Thyroid gland (tissue), 4 donors: ENCODE results near the gene OR52E1. TPM values are rescaled to one million over a fixed set of nuclear protein-coding genes. Genes with fewer than 3 reads are reported as not detected.

Source experiments
- DNase-seq, 2 donors: peaks; one replicate each; pipeline ENCODE4 v3.0.0-alpha.2; 2019
- H3K27ac ChIP-seq, 3 donors: fragments of 200-600 bp; sonication (generic); 1 replicate in 2 of 3; 2 replicates in 1 of 3; pipeline ENCODE4 v1.5.1; 2016 to 2019; ENCODE audit warnings: mild to moderate bottlenecking in 1 of 3, moderate library complexity in 1 of 3
- H3K27me3 ChIP-seq: fragments of 200-600 bp; sonication (generic); one replicate; pipeline ENCODE4 v1.5.1; 2019
- H3K36me3 ChIP-seq, 2 donors: fragments of 200-600 bp; sonication (generic); one replicate each; pipeline ENCODE4 v1.5.1; 2016 to 2019
- H3K4me1 ChIP-seq, 2 donors: fragments of 200-600 bp; sonication (generic); one replicate each; pipeline ENCODE4 v1.5.1; 2017 to 2019
- H3K4me3 ChIP-seq, 3 donors: fragments of 200-600 bp; sonication (generic); replicated peaks in 1 of 3; 1 replicate in 2 of 3; 2 replicates in 1 of 3; pipeline ENCODE4 v1.5.1; 2016; ENCODE audit warnings: mild to moderate bottlenecking in 1 of 3
- H3K9me3 ChIP-seq: fragments of 200-600 bp; sonication (generic); one replicate; pipeline ENCODE4 v1.5.1; 2017
- CTCF ChIP-seq, 6 experiments: fragments of 200-600 bp in 3 of 6; fragments of 450-650 bp in 3 of 6; sonication (generic) in 3 of 6; IDR thresholded peaks; one replicate each; pipeline ENCODE4 v1.5.1; 2016 to 2019; ENCODE audit warnings: antibody characterized with exemption in 6 of 6, mild to moderate bottlenecking in 2 of 6, inconsistent platforms in 1 of 6, moderate library complexity in 1 of 6
- POLR2A ChIP-seq, 2 donors: fragments of 450-650 bp; IDR thresholded peaks; one replicate each; pipeline ENCODE4 v1.6.1; 2017; ENCODE audit warnings: antibody characterized with exemption in 2 of 2, mild to moderate bottlenecking in 2 of 2, moderate library complexity in 1 of 2
- WGBS, 2 donors: methylation state at CpG; one replicate each; pipeline ENCODE4 v1.1.5; 2017; 5-methylcytosine and 5-hydroxymethylcytosine counted together
- intact Hi-C: fragments of 100-400 bp; cut with DNase I; formaldehyde crosslinking; loops from one replicate; pipeline ENCODE4 v1.15.1; 2023
- total RNA-seq, 4 donors: library from RNA; depleted of rRNA; stranded (reverse); fragments of >200 nt; gene quantifications; one replicate each; pipeline ENCODE4 v1.2.3, GENCODE V29; 2016

The OR52E1 gene
- total RNA-seq, 4 donors from 2014 or later: not detected

DNA sequence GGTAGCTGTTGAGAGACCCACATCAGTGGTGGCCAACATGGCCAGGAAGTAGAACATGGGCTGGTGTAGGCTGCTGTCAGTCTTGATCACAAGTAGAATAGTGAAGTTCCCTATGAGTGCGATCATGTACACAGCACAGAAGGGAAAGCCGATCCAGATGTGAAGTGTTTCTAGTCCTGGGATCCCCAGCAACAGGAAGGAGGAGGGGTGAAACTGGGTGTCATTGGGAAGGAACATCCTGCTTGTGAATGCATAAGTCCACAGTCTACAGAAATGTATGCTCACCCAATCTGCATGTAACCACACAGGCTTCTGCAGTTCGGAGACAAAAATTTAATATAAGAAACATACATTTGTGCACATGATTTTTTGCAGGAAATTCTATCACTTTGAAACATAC lies 10.0 kb upstream of the OR52E1 start, which contains the start of gene OR52E2:
TSS of gene OR52E2 (minus strand) at position 237 of the 400 bp plus-strand sequence. CDS start at position 237, 0 bp downstream.
- TF ChIP-seq CTCF (IDR thresholded peaks at IDR 0.05) (no peak), POLR2A (IDR thresholded peaks at IDR 0.05) (no peak)
- Histone ChIP-seq H3K36me3 (no peaks in the 10 kb centered on the region), H3K4me1 (no peaks in the 10 kb centered on the region), H3K4me3 (no peak within 1 kb of the TSS), H3K27ac (no peak within 1 kb of the TSS), H3K27me3 (no peaks in the 10 kb centered on the region), H3K9me3 (no peaks in the 10 kb centered on the region)
- DNase-seq: no peak
- WGBS, 2 donors: 86 to 88% methylated on average over 3 of the region's 3 CpGs
- intact Hi-C loops: no loop called here

DNA sequence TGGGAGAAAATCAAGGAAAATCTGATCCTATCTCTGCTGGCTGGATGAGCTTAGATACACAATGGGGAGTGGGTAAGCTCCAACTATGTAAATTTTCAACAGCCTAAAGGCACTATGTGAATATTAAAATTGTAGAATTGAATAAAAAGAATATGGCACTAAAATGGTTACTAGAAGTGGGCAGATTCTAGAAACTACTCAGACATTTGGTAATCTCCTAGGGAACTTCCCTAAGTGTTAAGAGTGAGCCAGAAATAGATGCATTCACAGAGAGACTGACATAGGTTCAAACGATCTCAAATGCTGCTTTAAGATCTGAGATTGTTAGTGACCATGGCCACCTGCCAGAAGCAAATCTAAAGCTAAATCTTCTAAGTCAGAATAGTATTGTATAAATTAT lies 4.3 kb upstream of the OR52E1 start:
- no peaks in the 10 kb centered on the region for H3K9me3 ChIP-seq
- TF ChIP-seq POLR2A (IDR thresholded peaks at IDR 0.05) (no peak), CTCF (IDR thresholded peaks at IDR 0.05) (no peak)
- 11 to 21% methylated on average over 1 of the region's 1 CpG for WGBS, 2 donors
- no peaks in the 10 kb centered on the region for H3K36me3 ChIP-seq
- H3K4me1 ChIP-seq: no peaks in the 10 kb centered on the region
- intact Hi-C loops: no loop called here
- H3K4me3 ChIP-seq: no peak overlapping the region
- H3K27me3 ChIP-seq: no peaks in the 10 kb centered on the region
- no peak for DNase-seq
- H3K27ac ChIP-seq: no peak overlapping the region

GRCh38 chr11:5071799-5072198 lies 2.4 kb downstream of the OR52E1 start:
- H3K9me3 ChIP-seq: no peaks in the 10 kb centered on the region
- no peak for DNase-seq
- H3K27ac ChIP-seq: no peak overlapping the region
- 65 to 67% methylated on average over 3 of the region's 3 CpGs for WGBS, 2 donors
- H3K27me3 ChIP-seq: no peaks in the 10 kb centered on the region
- no peak overlapping the region for H3K4me3 ChIP-seq
- intact Hi-C loops: no loop called here
- no peaks in the 10 kb centered on the region for H3K36me3 ChIP-seq
- no peaks in the 10 kb centered on the region for H3K4me1 ChIP-seq
- TF ChIP-seq CTCF (IDR thresholded peaks at IDR 0.05): no peak
- no peak for TF ChIP-seq POLR2A (IDR thresholded peaks at IDR 0.05)

DNA sequence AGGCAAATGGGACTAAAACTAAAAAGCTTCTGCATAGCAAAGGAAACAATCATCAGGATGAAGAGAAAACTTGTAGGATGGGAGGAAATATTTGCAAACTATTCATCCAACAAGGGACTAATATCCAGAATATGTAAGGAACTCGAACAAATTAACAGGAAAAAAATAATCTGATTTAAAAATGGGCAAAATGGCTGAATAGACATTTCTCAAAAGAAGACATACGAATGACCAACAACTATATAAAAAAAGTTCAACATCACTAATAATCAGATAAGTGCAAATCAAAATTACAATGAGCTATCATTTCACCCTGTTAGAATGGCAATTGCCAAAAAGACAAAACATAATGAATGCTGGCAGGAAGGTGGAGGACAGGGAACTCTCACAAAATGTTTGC lies 12.0 kb downstream of the OR52E1 start:
- H3K4me1 ChIP-seq: no peaks in the 10 kb centered on the region
- no peak overlapping the region for H3K27ac ChIP-seq
- H3K27me3 ChIP-seq: no peaks in the 10 kb centered on the region
- no peak for TF ChIP-seq CTCF (IDR thresholded peaks at IDR 0.05)
- no peak for TF ChIP-seq POLR2A (IDR thresholded peaks at IDR 0.05)
- H3K36me3 ChIP-seq: no peaks in the 10 kb centered on the region
- no peak overlapping the region for H3K4me3 ChIP-seq
- H3K9me3 ChIP-seq: no peaks in the 10 kb centered on the region
- no peak for DNase-seq
- intact Hi-C loops: no loop called here
- 83 to 85% methylated on average over 2 of the region's 2 CpGs for WGBS, 2 donors

DNA sequence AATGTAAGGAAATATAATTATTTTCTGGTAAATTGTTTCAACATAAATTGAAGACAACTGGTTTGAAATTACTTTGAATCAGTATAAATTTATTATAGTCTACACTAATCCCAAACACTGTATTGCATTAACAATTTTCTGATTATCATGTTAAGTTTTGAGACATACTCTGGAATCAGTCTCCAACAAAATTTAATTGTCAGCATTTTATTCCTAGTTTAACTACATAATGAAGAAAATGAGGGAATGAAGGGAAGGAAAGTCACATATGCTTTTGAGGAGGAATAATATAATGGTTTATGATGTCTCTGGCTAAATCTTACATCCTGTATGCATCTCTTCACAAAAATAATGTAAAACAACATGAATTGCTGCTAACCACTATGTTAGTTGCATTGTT lies 14.2 kb downstream of the OR52E1 start:
- DNase-seq: no peak
- Histone ChIP-seq H3K36me3 (no peaks in the 10 kb centered on the region), H3K4me1 (no peaks in the 10 kb centered on the region), H3K4me3 (no peak overlapping the region), H3K27ac (no peak overlapping the region), H3K27me3 (no peaks in the 10 kb centered on the region), H3K9me3 (no peaks in the 10 kb centered on the region)
- intact Hi-C loops: no loop called here
- TF ChIP-seq CTCF (IDR thresholded peaks at IDR 0.05): no peak
- no peak for TF ChIP-seq POLR2A (IDR thresholded peaks at IDR 0.05)
